K562 (cell line): ENCODE data around the gene RNGTT. TPM values are rescaled to one million over a fixed set of nuclear protein-coding genes. Genes with fewer than 3 reads are reported as not detected.
A peak's percentile ranks its signal among the peaks of the same experiment; 100 is the strongest.

Experiments used
- ATAC-seq: fragments of 200-7000 bp; cut with Tn5 transposase; 3 replicates; pipeline ENCODE4 v1.9.1; 2020; ENCODE audit warnings: moderate library complexity
- BruUV-seq: library from RNA; stranded (reverse); fragments of 400-500 nt; replicated peaks from 2 replicates; lab custom pipeline; 2021; lab: Mats Ljungman, UMichigan
- CTCF ChIA-PET: fragments of 300-600 bp; formaldehyde crosslinking; extraction: SDS; loops from one replicate; lab custom pipeline; 2021; ENCODE audit warnings: low intra/inter-chr PET ratio; lab: Yijun Ruan, JAX
- POLR2A ChIA-PET: fragments of 300-600, 350-650 bp; sonication (Branson Sonifier 250); formaldehyde crosslinking; extraction: SDS; loops from one replicate; lab custom pipeline; 2021; ENCODE audit warnings: antibody characterized with exemption, inconsistent platforms; lab: Yijun Ruan, JAX
- DNase-seq, 4 experiments: peaks; one replicate each; pipeline versions ENCODE4 v3.0.0 to v3.0.0-alpha.2; 2011 to 2018; ENCODE audit warnings: low spot score in 3 of 4, mixed read lengths in 3 of 4; ENCODE audit errors: extremely low read depth in 1 of 4
- FAIRE-seq: peaks from 2 replicates; lab custom pipeline; 2011; peaks lifted over from hg19 to GRCh38; lab: Jason Lieb, UNC
- H2AFZ ChIP-seq: 2 replicates; pipeline ENCODE4 v1.6.0; 2011; ENCODE audit warnings: low read depth, low read length, control low read depth, inconsistent platforms
- H3K27ac ChIP-seq: fragments of 200-600 bp; 3 replicates; pipeline ENCODE4 v1.8.0; 2011; ENCODE audit warnings: low read depth, mild to moderate bottlenecking, control low read depth, inconsistent platforms, low read length, moderate library complexity, mixed read lengths; ENCODE audit errors: extremely low read depth
- H3K27me3 ChIP-seq, 2 experiments: fragments of 300-600 bp in 1 of 2; 2 replicates in 1 of 2; 3 replicates in 1 of 2; pipeline versions ENCODE4 v1.6.0 to v1.8.0; 2011; ENCODE audit warnings: inconsistent platforms in 2 of 2, low read length in 2 of 2, mild to moderate bottlenecking in 1 of 2, mixed read lengths in 1 of 2, moderate library complexity in 1 of 2; ENCODE audit not compliant: control insufficient read depth in 2 of 2, insufficient read depth in 2 of 2
- H3K36me3 ChIP-seq: fragments of 300-600 bp; 3 replicates; pipeline ENCODE4 v1.8.0; 2011; ENCODE audit warnings: mild to moderate bottlenecking, low read length, inconsistent platforms; ENCODE audit not compliant: control insufficient read depth, insufficient read depth
- H3K4me1 ChIP-seq, 2 experiments: fragments of 200-600 bp in 1 of 2; replicated peaks in 1 of 2; 2 replicates in 1 of 2; 3 replicates in 1 of 2; pipeline versions ENCODE4 v1.5.1 to v1.8.0; 2011; ENCODE audit warnings: inconsistent platforms in 2 of 2, low read length in 2 of 2, mild to moderate bottlenecking in 1 of 2, mixed read lengths in 1 of 2, moderate library complexity in 1 of 2; ENCODE audit not compliant: control insufficient read depth in 2 of 2, insufficient read depth in 2 of 2
- H3K4me2 ChIP-seq: 2 replicates; pipeline ENCODE4 v1.6.1; 2011; ENCODE audit warnings: low read length, control low read depth, inconsistent platforms, mixed read lengths; ENCODE audit not compliant: insufficient read depth
- H3K4me3 ChIP-seq: fragments of 200-600 bp; sonication (generic), shearing (Covaris generic); 2 replicates; pipeline ENCODE4 v1.5.1; 2016; ENCODE audit warnings: control low read depth, inconsistent platforms
- H3K79me2 ChIP-seq: fragments of 200-600 bp; 3 replicates; pipeline ENCODE4 v1.8.0; 2011; ENCODE audit warnings: low read length, inconsistent platforms; ENCODE audit not compliant: control insufficient read depth, insufficient read depth
- H3K9ac ChIP-seq, 2 experiments: 2 replicates each; pipeline versions ENCODE4 v1.6.0 to v1.6.1; 2011; ENCODE audit warnings: low read depth in 2 of 2, low read length in 2 of 2, control low read depth in 1 of 2, inconsistent platforms in 1 of 2, mild to moderate bottlenecking in 1 of 2, mixed read lengths in 1 of 2; ENCODE audit not compliant: insufficient read depth in 1 of 2
- H3K9me1 ChIP-seq: one replicate; pipeline ENCODE4 v1.6.0; 2011; ENCODE audit warnings: inconsistent platforms, mild to moderate bottlenecking, low read length, moderate library complexity; ENCODE audit not compliant: control insufficient read depth, insufficient read depth
- H3K9me3 ChIP-seq: replicated peaks from 2 replicates; pipeline ENCODE4 v1.5.1; 2011; ENCODE audit warnings: low read depth, low read length, inconsistent platforms; ENCODE audit not compliant: control insufficient read depth, insufficient read depth
- H4K20me1 ChIP-seq: replicated peaks from 2 replicates; pipeline ENCODE4 v1.6.1; 2011; ENCODE audit warnings: low read length, inconsistent platforms, mixed read lengths; ENCODE audit not compliant: control insufficient read depth, insufficient read depth
- C11orf30 ChIP-seq: fragments of 450-650 bp; IDR thresholded peaks from 2 replicates; pipeline ENCODE4 v1.6.1; 2016; ENCODE audit warnings: low read depth, mild to moderate bottlenecking
- CHAMP1 ChIP-seq: fragments of 450-650 bp; IDR thresholded peaks from 2 replicates; pipeline ENCODE4 v1.6.1; 2016; ENCODE audit warnings: mild to moderate bottlenecking
- EP400 ChIP-seq: fragments of 450-650 bp; IDR thresholded peaks from 2 replicates; pipeline ENCODE4 v1.6.1; 2017; ENCODE audit warnings: antibody characterized with exemption, mild to moderate bottlenecking, moderate library complexity
- MAFG ChIP-seq: fragments of 450-650 bp; conservative IDR thresholded peaks from 2 replicates; pipeline ENCODE4 v1.6.1; 2016; ENCODE audit warnings: missing genetic modification characterization, missing compliant biosample characterization
- MAFK ChIP-seq: IDR thresholded peaks from 2 replicates; pipeline ENCODE4 v1.6.1; 2011; ENCODE audit warnings: low read length, improper control_type of control experiment
- MYC ChIP-seq, 2 experiments: fragments of 250-450 bp in 1 of 2; sonication (Bioruptor Pico) in 1 of 2; IDR thresholded peaks; 2 replicates each; pipeline versions ENCODE4 v1.5.1 to v1.6.1; 2012 to 2021; ENCODE audit warnings: low read depth in 2 of 2, borderline replicate concordance in 1 of 2, improper control_type of control experiment in 1 of 2, low read length in 1 of 2, mild to moderate bottlenecking in 1 of 2, moderate library complexity in 1 of 2
- NFE2 ChIP-seq: IDR thresholded peaks from 2 replicates; pipeline ENCODE4 v1.6.1; 2014; ENCODE audit warnings: antibody characterized with exemption, low read depth
- ZBTB43 ChIP-seq: sonication (generic); formaldehyde crosslinking; IDR thresholded peaks from 2 replicates; pipeline ENCODE4 v1.8.0; 2023; ENCODE audit warnings: mild to moderate bottlenecking, missing genetic modification reagents
- ZBTB49 ChIP-seq: sonication (generic); formaldehyde crosslinking; IDR thresholded peaks from 2 replicates; pipeline ENCODE4 v1.8.0; 2022; ENCODE audit warnings: missing genetic modification reagents, mild to moderate bottlenecking, borderline replicate concordance
- ZNF408 ChIP-seq: fragments of 250-450 bp; sonication (Bioruptor Pico); IDR thresholded peaks from 2 replicates; pipeline ENCODE4 v1.4.0; 2020; ENCODE audit warnings: low read depth, mild to moderate bottlenecking, moderate library complexity
- ZNF707 ChIP-seq: fragments of 250-450 bp; sonication (Bioruptor Pico); conservative IDR thresholded peaks from 2 replicates; pipeline ENCODE4 v1.8.0; 2022; ENCODE audit warnings: inconsistent platforms, mild to moderate bottlenecking, moderate library complexity
- WGBS: fragments of 100-300 bp; shearing (Covaris generic); methylation state at CpG from one replicate; pipeline ENCODE4 v1.1.6; 2016; ENCODE audit warnings: low coverage, mixed read lengths; ENCODE audit not compliant: insufficient coverage; ENCODE audit errors: missing lambda C conversion rate; 5-methylcytosine and 5-hydroxymethylcytosine counted together
- in situ Hi-C: fragments of 300-500 bp; cut with MboI; formaldehyde crosslinking; loops from 4 replicates; pipeline ENCODE4 v1.15.0; 2018; ENCODE audit warnings: inconsistent platforms, mixed read lengths
- intact Hi-C: fragments of 100-400 bp; cut with micrococcal nuclease; formaldehyde crosslinking; loops from 2 replicates; pipeline ENCODE4 v1.14.2; 2022
- polyA plus RNA-seq, 8 experiments: library from polyadenylated mRNA; depleted of rRNA in 4 of 8; stranded (reverse) in 5 of 8; unstranded in 3 of 8; fragments of >200 nt; fragmentation: Nextera tagmentation in 2 of 8; fragmentation: Illumina TruSeq in 1 of 8; extraction: Ambion mirVana in 2 of 8; extraction: Trizol in 1 of 8; gene quantifications; 2 replicates each; pipeline versions ENCODE4 v1.2.1 to v1.2.3, GENCODE V29; 2011 to 2014; ENCODE audit warnings: inconsistent platforms in 1 of 8, missing spikeins in 1 of 8
- total RNA-seq, 7 experiments: library from RNA; depleted of rRNA in 6 of 7; stranded (reverse); fragments of >200 nt in 6 of 7; fragmentation: Illumina TruSeq in 2 of 7; extraction: Trizol in 2 of 7; gene quantifications; 2 replicates each; pipeline versions ENCODE4 v1.2.1 to v1.2.3, GENCODE V29; 2011 to 2021; ENCODE audit warnings: low replicate concordance in 1 of 7

The RNGTT gene
- total and polyA plus RNA-seq, 9 of the 15 experiments (the other 6 are each of a cell fraction or from before 2014, with no cell fraction given), result 6.1 to 31.7 (median 19.5) TPM

GRCh38 chr6:88780714-88781389 is 182.6 kb downstream of the RNGTT start (continued):
- 0 out of 2 replicates have a peak, but pooled peaks have one; percentile 19 for TF ChIP-seq CHAMP1

- Histone ChIP-seq H3K9me3 (peaks cover 3% of the 10 kb centered on the region; the same call in 1 of the 2 replicates), H3K9me1 (no peaks in the 10 kb centered on the region), H2AFZ (no peak overlapping the region), H3K36me3 (peaks cover 2% of the 10 kb centered on the region; the same call in 2 of the 3 replicates), H3K4me3 (no peak overlapping the region), H3K4me2 (no peak overlapping the region), H3K9ac (no peak overlapping the region), H3K4me1 (no peaks in the 10 kb centered on the region), H4K20me1 (no peaks in the 10 kb centered on the region), H3K27me3 (no peaks in the 10 kb centered on the region), H3K27ac (no peak overlapping the region), H3K79me2 (no peaks in the 10 kb centered on the region)
- 45% methylated on average over 3 of the region's 8 CpGs for WGBS
- intact Hi-C loops (no loop called here), in situ Hi-C loops (no loop called here)
- no peak for ATAC-seq
- no peak for FAIRE-seq
- ChIA-PET POLR2A (no interaction called here), CTCF (no interaction called here)
- BruUV-seq, result no TSS peak
- DNase-seq, result no peak
- no peak for TF ChIP-seq MYC (IDR thresholded peaks at IDR 0.05; ENCODE audit: low read depth, low read length)
- TF ChIP-seq MYC (CRISPR knock-in tag; IDR thresholded peaks at IDR 0.05; ENCODE audit: borderline replicate concordance, low read depth), result no peak
- TF ChIP-seq ZNF408 (CRISPR knock-in tag), result no peak
- TF ChIP-seq MAFK, result 0 out of 2 replicates have a peak, but pooled peaks have one; percentile 11
- no peak for TF ChIP-seq ZBTB49 (CRISPR knock-in tag)
- no peak for TF ChIP-seq ZBTB43
- TF ChIP-seq C11orf30, result peak; percentile 62
- 0 out of 2 replicates have a peak, but pooled peaks have one; percentile 14 for TF ChIP-seq NFE2
- peak; percentile 61 for TF ChIP-seq MAFG
- TF ChIP-seq ZNF707, result no peak
- TF ChIP-seq EP400, result no peak
Observed at GRCh38 chr6:88775866-88776571, 187.4 kb downstream of the RNGTT start.
